A204.1 (cell line): ENCODE measurements around the gene PRR36.
A peak's percentile ranks its signal among the peaks of the same experiment; 100 is the strongest.

Experiments
- FAIRE-seq: peaks from 2 replicates; lab custom pipeline; 2012; peaks lifted over from hg19 to GRCh38; lab: Jason Lieb, UNC

The PRR36 gene

DNA sequence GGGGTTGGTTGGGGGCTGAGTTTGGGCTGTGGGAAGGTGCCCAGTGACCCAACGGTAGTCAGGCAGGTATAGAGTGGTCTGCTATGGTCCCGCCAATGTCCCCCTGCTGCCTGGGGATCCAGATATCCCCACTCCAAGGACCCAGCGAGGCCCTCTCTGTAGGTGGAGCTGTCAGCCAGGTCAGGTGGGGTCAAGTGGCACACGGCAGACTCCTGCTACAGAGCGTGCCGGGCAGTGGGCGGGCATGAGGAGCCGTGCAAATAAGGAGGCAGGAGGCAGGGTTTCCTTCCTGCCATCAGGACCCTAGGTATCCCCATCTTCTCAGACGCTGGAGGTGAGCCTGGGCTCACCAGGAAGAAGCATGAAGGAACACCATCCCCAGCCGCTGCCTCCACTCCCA is 29.2 kb downstream of the PRR36 start:
- FAIRE-seq: no peak

DNA sequence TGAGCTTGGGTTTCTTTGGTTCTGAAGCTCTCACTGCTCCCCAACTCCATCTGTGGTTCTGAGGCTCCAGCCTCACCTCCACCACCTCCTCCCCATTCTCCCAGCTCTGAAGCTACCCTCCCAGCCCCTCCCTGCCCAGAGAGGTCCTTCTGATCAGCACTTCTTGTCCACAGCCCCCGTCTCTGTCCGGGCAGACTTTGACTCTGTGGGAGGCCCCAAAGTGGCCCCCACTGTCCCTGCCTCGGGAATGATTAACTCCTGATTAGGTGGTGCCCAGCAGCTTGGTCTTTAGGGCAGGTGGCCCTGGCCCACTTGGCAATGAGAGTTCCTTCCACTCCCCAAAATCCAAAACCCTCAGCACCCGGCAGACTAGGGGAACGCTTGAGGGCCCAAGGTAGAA is 29.8 kb downstream of the PRR36 start:
- FAIRE-seq: no peak

DNA sequence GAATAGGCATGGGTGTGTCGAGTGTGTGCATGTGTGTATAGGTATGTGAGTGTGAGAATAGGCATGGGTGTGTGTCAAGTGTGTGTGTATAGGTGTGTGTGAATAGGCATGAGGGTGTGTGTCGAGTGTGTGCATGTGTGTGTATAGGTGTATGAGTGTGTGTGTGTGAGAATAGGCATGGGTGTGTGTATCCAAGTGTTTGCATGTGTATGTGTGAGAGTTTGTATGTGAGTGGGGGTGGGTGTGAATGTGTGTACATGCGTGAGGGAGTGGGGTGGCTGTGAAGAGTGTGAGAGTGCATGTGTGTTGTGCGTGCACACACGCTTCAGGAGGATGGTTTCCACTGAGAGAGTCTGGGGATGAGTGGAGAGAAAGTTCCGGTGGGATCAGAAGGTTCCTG is 30.7 kb downstream of the PRR36 start:
- no peak for FAIRE-seq

DNA sequence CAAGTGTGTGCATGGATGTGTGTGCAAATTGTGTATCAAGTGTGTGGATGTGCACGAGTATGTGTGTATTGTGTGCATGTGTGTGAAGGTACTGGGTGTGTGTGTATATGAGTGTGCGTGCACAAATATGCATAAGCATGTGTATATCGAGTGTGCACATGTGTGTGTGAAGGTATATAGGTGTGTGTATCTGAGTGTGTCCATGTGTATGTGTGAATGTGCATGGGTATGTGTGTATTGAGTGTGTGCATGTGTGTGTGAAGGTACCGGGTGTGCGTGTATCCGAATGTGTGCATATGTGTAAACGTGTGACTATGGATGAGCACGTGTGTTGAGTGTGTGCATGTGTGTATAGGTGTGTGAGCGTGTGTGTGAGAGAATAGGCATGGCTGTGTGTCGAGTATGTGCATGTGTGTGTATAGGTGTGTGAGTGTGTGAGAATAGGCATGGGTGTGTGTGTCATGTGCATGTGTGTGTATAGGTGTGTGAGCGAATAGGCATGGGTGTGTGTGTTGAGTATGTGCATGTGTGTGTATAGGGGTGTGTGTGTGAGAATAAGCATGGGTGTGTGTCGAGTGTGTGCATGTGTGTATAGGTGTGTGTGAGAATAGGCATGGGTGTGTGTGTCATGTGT is 31.4 kb downstream of the PRR36 start:
- no peak for FAIRE-seq

DNA sequence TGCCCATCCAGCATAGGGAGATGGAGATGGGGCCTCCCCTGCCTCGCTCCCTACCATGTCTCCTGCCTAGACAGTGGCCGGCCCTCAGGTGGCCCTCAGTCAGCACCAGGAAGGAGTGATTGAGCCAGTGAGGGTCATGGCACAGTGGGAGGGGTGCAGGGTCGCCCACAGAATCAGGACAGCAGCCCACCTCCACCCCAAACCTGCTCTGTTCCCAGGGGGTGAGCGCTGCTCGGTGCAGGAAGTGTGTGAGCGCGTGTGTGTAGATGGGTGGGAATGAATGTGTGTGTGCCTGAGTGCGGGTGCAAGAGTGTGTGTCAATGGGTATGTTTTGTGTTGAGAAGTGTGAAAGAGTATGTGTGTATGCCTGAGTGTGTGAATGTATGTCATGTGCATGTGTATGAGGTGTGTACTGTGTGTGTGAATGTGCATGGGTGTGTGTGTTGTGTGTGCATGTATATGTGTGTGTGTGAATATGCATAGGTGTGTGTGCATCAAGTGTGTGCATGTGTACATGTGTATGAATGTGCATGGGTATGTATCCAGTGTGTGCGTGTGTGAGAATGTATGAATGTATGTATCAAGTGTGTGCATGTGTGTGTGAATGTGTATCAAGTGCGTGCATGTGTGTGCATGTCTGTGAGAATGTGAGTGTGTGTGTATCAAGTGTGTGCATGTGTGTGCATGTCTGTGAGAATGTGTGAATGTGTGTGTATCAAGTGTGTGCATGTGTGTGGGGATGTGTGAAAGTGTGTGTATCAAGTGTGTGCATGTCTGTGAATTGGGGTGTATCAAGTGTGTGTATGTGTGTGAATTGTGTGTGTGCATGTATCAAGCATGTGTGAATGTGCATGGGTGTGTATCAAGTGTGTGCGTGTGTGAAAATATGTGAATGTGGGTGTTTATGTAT is 32.2 kb downstream of the PRR36 start:
- no peak for FAIRE-seq

DNA sequence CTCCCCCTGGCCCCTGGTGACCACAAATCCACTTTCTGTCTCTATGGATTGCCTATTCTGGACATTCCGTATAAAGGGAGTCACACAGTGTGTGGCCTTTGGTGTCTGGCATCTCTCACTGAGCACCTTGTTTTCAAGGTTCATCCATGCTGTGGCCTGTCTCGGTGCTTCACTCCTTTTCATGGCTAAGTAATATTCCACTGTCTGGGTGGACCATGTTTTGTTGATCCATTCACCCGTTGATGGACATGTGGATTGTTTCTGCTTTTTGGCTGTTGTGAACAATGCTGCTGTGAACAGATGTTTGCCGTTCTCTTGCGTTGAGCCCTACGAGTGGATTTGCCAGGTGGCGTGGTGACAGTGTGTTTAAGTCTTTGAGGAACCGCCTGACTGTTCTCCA is 33.6 kb downstream of the PRR36 start:
- no peak for FAIRE-seq

DNA sequence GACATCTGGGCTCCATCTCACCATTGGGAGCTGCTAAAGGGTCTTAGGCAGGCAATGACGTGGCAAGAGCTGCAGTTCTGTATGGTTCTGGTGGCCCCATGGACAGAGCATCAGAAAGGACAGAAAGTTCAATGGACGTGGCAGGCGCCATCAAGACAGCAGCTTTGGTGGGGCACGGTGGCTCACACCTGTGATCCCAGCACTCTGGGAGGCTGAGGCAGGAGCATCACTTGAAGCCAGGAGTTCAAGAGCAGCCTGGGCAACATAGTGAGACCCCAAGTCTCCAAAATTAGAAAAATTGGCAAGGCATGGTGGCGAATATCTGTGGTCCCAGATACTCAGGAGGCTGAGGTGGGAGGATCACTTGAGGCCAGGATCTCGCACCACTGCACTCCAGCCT is 34.7 kb downstream of the PRR36 start:
- no peak for FAIRE-seq

DNA sequence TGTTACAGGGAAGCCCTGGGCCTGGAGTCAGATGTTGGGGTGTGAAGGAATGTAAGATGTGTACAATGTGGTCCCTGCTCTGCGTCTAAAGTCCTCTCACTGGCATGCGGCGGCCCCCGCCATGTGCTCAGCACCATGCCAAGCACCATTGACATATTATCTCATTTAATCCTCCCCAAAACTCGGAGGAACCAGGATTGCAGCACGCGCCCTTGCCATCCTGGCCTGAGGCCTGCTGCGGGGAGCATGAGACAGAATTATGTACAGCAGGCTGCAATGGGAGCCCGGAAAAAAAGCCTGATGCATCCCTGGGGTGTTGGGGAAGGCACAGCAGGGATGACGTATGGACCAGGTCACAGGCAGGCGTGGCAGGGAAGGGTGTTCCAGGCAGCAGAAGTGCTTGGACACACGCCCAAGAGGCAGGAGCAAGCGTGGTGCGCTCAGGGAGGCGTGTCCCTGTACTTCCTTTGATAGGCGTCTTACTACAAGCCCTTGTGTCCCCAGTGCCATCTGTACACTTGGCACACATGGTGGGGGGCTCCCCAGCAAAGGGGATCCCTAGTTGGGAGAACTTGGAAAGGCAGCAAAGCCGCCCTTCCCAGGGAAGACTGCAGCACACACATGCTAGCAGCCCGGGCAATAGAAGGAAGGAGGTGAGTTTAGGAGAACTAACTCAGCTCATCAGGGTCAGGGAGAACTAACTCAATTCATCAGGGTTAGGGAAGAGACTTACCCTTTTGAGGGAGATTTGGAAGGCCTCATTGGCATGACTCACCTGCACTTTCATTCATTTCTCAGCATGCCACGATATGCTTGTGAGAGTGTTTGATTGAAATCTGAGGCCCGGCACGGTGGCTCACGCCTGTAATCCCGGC is 40.7 kb downstream of the PRR36 start:
- no peak for FAIRE-seq

DNA sequence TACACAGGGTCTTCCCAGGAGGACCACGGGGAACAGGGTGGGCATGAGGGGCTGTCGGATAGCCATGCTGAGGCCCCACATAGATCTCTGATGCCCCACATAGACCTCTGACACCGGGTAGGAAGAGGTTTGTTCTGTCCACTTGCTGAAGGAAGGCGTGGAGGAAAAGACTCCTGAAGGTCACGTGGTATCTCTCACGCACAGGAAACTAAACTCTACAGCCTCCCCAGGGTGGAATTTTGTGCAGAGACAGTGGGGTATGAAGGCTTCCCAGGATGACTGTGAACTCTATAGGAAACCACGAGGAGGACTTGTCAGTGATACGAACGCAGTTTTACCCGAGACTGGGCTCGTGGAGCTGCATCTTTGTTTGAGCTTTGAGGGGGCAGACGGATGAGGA is 41.4 kb downstream of the PRR36 start:
- FAIRE-seq: no peak

DNA sequence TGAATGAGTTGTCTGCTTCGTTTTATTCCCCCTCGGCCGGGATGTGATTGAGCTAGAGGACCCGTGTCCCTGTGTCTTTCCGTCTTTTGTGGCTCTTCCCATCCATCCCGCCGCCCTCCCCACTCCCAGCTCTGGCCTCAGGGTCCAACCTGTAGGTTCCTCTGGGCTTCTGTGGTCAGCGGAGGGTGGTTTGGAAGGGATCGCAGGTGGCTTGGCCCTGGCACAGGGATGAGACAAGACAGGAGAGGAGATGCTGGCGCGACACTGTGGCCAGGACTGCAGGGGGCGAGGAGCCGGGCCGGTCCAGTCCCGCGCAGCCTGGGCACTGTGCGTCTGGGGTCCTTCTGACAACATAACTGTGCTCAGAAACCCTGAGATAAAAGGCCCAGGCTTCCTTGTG is 42.2 kb downstream of the PRR36 start:
- no peak for FAIRE-seq

DNA sequence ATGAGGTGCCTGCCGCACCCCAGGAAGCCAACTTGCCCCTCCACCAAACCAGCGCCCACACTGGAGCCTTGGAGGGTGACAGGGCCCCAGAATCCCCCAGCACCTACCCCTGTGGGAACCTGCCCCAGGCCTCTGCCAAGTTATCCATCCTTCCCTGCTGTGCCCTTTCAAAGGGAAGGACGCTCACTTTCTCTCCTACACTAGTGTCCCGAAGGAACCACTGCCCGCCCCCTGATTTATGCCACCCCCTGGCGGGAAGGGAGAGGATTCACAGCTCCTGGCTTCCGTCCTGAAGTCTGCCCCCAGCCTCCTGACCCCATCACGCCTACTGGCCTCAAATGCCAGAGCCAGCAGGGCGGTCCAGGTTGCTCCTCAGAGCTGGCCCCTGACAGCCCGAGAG is 42.7 kb downstream of the PRR36 start:
- no peak for FAIRE-seq

DNA sequence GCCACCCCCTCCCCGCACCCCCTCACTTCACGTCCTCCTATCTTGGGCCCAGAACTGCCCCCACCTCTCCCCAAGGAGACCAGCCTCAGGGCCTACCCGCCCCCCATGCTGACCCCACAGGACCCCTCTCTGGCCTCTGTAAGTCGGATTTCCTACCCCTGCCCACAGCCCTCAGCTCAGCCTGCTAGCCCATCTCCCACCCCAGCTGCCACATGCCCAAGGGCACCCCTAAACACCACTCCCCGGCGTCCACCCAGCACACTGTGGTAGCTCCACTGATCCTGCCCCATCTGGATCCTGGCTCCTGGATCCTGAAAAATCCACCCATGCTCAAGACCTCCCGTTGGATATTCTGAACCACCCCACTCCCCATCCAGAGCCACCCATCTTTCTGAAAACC is 43.4 kb downstream of the PRR36 start:
- no peak for FAIRE-seq

DNA sequence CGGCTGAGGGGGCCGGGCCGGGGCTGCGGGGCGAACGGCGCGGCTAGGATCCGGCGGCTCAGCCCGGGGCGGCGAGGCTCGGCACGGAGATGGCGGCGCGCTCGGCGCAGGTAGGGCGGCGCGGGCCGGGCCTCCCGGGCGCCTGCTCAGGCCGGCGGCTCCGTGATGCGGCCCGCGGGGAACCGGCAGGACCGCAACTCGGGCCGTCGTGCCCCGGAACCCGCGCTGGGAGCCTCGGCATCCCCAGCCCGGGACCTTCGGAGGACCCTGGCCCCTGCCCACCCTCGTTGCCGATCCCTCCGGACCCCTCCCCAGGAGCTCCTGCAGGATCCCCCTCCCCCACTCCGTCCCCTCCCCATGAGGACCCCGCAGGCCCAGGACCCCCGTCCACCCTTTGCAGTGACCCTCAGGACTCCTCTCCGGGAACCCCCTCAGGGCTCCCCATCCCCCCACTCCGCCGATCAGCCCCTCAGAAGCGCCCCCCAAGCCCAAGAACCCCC is 43.9 kb downstream of the PRR36 start:
- no peak for FAIRE-seq

DNA sequence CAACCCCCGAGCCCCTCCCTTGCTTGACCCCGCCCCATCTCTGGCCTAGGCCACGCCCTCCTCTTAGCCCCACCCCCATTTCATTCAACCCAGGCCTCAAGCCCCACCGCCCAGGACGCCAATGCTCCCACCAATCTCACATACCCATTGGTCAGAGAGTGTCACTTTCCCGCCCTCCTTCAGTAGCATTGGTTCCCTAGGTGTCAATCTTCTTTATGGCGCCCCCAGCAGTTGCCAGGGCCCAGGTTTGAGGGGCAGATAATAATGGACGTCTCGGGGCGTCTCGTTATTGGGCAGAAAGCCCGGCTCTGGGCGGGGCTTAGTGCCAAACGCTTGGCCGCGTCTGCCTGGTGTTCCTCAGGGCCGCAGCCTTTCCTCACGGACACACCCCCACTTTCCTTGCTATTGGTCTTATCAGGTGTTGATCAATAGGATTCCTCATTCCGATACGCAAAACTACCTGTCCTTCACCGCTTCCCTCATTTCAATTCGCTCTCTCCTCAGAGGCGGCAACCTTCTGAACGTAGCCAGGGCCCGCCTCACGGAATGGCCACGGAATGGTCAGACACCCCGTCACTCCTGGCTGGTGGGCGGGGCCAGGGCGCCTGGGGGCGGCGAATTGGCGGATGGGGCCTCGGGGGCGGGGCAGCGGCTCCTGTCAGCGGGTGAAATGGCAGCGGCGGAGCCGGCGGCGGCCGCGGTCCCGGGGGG is 44.5 kb downstream of the PRR36 start, which contains the start of gene EVI5L:
EVI5L (plus strand) TSS at position 658 of the 711 bp plus-strand sequence. CDS start 16,325 bp downstream, outside the sequence.
- peak; percentile 99 for FAIRE-seq

DNA sequence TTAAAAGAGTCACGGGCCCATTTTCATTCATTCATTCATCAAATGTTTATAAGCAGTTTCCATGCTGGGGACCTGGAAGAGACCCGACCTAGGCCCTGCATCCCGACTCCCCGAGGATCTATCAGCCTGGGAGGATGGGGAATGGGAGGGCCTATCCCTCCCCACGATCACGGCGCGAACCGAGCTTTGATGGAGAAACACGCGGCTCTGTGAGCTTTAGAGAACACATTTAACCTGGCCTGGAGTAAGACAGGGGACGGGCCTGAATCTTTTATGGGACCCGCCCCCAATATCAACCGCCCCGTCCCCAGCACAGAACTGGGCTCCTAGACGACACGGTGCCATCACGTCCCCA is 45.0 kb downstream of the PRR36 start:
- no peak for FAIRE-seq

DNA sequence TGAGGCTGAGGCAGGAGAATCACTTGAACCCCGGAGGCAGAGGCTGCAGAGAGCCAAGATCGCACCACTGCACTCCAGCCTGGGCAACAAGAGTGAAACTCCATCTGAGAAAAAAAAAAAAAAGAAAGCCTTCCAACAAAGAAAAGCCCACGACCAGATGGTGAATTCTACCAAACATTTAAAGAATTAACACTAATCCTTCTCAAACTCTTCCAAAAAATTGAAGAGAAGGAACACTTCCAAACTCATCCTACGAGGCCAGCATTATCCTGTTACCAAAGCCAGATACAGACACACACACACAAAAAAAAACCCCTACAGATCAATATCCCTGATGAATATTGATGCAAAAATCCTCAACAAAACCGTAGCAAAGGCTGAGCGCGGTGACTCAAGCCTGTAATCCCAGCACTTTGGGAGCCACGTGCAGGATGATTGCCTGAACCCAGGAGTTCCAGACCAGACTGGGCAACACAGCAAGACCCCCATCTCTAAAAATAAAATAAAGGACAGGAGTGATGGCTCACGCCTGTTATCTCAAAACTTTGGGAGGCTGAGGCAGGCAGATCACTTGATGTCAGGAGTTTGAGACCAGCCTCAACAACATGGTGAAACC is 50.4 kb downstream of the PRR36 start:
- no peak for FAIRE-seq

DNA sequence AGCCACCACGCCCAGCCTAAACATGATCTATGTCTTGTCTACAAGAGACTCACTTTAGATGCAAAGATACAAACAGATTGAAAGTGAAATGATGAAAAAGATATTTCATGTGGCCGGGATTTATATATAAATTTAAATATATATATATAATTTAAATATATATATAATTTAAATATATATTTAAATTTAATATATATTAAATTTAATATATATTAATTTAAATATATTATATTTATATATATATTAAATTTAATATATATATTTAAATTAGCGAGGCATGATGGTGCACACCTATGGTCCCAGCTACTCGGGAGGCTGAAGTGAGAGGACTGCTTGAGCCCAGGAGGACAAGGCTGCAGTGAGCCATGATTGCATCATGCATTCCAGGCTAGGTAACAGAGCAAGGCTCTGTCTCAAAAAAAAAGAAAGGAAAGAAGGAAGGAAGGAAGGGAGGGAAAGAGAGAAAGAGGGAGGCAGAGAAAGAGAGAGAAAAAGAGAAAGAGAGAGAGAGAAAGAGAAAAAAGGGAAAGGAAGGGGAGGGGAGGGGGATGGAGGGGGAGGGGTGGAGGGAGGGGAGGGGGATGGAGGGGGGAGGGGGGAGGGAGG is 51.2 kb downstream of the PRR36 start:
- peak; percentile 90 for FAIRE-seq

DNA sequence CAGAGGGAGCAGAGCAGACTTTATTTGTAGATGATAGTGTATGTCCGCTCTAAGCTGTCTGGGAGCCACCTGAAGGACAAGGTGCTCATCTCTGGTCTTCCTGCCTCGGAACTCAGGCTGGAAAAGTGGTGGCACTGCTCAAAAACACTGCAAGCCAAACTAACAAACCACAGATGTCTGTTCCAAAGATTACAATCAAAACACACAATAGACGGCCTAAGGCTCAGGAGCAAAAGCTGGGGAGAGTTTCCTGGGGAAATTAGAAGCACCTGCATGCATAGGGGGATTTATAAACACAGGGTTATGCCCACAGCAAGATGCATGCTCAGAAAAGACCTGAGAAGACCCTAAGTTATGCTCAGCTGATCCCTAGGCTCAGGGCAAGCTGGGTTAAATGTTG is 53.6 kb downstream of the PRR36 start:
- FAIRE-seq: no peak

DNA sequence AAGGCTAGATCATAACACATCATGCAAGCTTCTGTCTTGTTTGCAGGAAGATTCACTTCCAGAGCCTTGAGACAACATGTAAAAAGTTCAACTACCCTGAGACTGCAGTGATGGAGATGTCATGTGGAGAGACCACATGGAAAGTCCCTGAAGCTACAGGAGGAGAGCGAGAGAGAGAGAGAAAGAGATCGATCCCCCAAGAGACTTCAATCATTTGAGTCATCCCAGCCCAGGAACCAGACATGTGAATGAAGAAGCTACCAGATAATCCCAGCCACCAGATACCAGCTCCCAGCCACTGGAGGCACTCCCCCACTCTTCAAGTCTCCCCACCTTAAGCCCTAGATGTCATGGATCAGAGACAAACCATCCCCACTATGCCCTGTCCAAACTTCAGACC is 54.9 kb downstream of the PRR36 start:
- FAIRE-seq: no peak

DNA sequence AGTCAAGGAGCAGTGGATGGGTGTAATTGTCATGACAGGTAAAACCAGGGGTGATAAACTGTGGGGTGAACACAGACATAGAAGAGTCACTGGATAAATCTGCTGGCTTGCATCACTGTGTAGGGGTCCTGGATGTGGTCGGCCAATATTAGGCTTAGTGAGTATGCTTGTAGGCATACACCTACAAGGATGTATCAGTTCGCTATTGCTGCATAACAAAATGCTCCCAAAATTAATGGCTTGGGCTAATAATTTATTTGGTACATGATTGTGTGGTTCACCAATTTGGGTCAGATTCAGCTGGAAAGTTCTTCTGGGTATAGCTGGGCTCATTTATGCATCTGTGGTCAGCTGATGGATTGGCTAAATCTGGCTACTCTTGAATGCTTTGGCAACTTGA is 55.4 kb downstream of the PRR36 start:
- no peak for FAIRE-seq
